K562 (cell line): ENCODE data around the gene IGSF23. TPM values are rescaled to one million over a fixed set of nuclear protein-coding genes. Genes with fewer than 3 reads are reported as not detected.
A peak's percentile ranks its signal among the peaks of the same experiment; 100 is the strongest.

ENCODE experiments used
- ATAC-seq: fragments of 200-7000 bp; cut with Tn5 transposase; 3 replicates; pipeline ENCODE4 v1.9.1; 2020; ENCODE audit warnings: moderate library complexity
- BruUV-seq: library from RNA; stranded (reverse); fragments of 400-500 nt; replicated peaks from 2 replicates; lab custom pipeline; 2021; lab: Mats Ljungman, UMichigan
- CTCF ChIA-PET: fragments of 300-600 bp; formaldehyde crosslinking; extraction: SDS; loops from one replicate; lab custom pipeline; 2021; ENCODE audit warnings: low intra/inter-chr PET ratio; lab: Yijun Ruan, JAX
- POLR2A ChIA-PET: fragments of 300-600, 350-650 bp; sonication (Branson Sonifier 250); formaldehyde crosslinking; extraction: SDS; loops from one replicate; lab custom pipeline; 2021; ENCODE audit warnings: antibody characterized with exemption, inconsistent platforms; lab: Yijun Ruan, JAX
- DNase-seq, 4 experiments: peaks; one replicate each; pipeline versions ENCODE4 v3.0.0 to v3.0.0-alpha.2; 2011 to 2018; ENCODE audit warnings: low spot score in 3 of 4, mixed read lengths in 3 of 4; ENCODE audit errors: extremely low read depth in 1 of 4
- FAIRE-seq: peaks from 2 replicates; lab custom pipeline; 2011; peaks lifted over from hg19 to GRCh38; lab: Jason Lieb, UNC
- H2AFZ ChIP-seq: 2 replicates; pipeline ENCODE4 v1.6.0; 2011; ENCODE audit warnings: low read depth, low read length, control low read depth, inconsistent platforms
- H3K27ac ChIP-seq: fragments of 200-600 bp; 3 replicates; pipeline ENCODE4 v1.8.0; 2011; ENCODE audit warnings: low read depth, mild to moderate bottlenecking, control low read depth, inconsistent platforms, low read length, moderate library complexity, mixed read lengths; ENCODE audit errors: extremely low read depth
- H3K27me3 ChIP-seq, 2 experiments: fragments of 300-600 bp in 1 of 2; 2 replicates in 1 of 2; 3 replicates in 1 of 2; pipeline versions ENCODE4 v1.6.0 to v1.8.0; 2011; ENCODE audit warnings: inconsistent platforms in 2 of 2, low read length in 2 of 2, mild to moderate bottlenecking in 1 of 2, mixed read lengths in 1 of 2, moderate library complexity in 1 of 2; ENCODE audit not compliant: control insufficient read depth in 2 of 2, insufficient read depth in 2 of 2
- H3K36me3 ChIP-seq: fragments of 300-600 bp; 3 replicates; pipeline ENCODE4 v1.8.0; 2011; ENCODE audit warnings: mild to moderate bottlenecking, low read length, inconsistent platforms; ENCODE audit not compliant: control insufficient read depth, insufficient read depth
- H3K4me1 ChIP-seq, 2 experiments: fragments of 200-600 bp in 1 of 2; replicated peaks in 1 of 2; 2 replicates in 1 of 2; 3 replicates in 1 of 2; pipeline versions ENCODE4 v1.5.1 to v1.8.0; 2011; ENCODE audit warnings: inconsistent platforms in 2 of 2, low read length in 2 of 2, mild to moderate bottlenecking in 1 of 2, mixed read lengths in 1 of 2, moderate library complexity in 1 of 2; ENCODE audit not compliant: control insufficient read depth in 2 of 2, insufficient read depth in 2 of 2
- H3K4me2 ChIP-seq: 2 replicates; pipeline ENCODE4 v1.6.1; 2011; ENCODE audit warnings: low read length, control low read depth, inconsistent platforms, mixed read lengths; ENCODE audit not compliant: insufficient read depth
- H3K4me3 ChIP-seq: fragments of 200-600 bp; sonication (generic), shearing (Covaris generic); 2 replicates; pipeline ENCODE4 v1.5.1; 2016; ENCODE audit warnings: control low read depth, inconsistent platforms
- H3K79me2 ChIP-seq: fragments of 200-600 bp; 3 replicates; pipeline ENCODE4 v1.8.0; 2011; ENCODE audit warnings: low read length, inconsistent platforms; ENCODE audit not compliant: control insufficient read depth, insufficient read depth
- H3K9ac ChIP-seq, 2 experiments: 2 replicates each; pipeline versions ENCODE4 v1.6.0 to v1.6.1; 2011; ENCODE audit warnings: low read depth in 2 of 2, low read length in 2 of 2, control low read depth in 1 of 2, inconsistent platforms in 1 of 2, mild to moderate bottlenecking in 1 of 2, mixed read lengths in 1 of 2; ENCODE audit not compliant: insufficient read depth in 1 of 2
- H3K9me1 ChIP-seq: one replicate; pipeline ENCODE4 v1.6.0; 2011; ENCODE audit warnings: inconsistent platforms, mild to moderate bottlenecking, low read length, moderate library complexity; ENCODE audit not compliant: control insufficient read depth, insufficient read depth
- H3K9me3 ChIP-seq: replicated peaks from 2 replicates; pipeline ENCODE4 v1.5.1; 2011; ENCODE audit warnings: low read depth, low read length, inconsistent platforms; ENCODE audit not compliant: control insufficient read depth, insufficient read depth
- H4K20me1 ChIP-seq: replicated peaks from 2 replicates; pipeline ENCODE4 v1.6.1; 2011; ENCODE audit warnings: low read length, inconsistent platforms, mixed read lengths; ENCODE audit not compliant: control insufficient read depth, insufficient read depth
- BCL6 ChIP-seq: fragments of 250-450 bp; sonication (Bioruptor Pico); IDR thresholded peaks from 2 replicates; pipeline ENCODE4 v1.4.0; 2020
- BMI1 ChIP-seq: fragments of 150-350 bp; IDR thresholded peaks from 2 replicates; pipeline ENCODE4 v1.6.1; 2014; ENCODE audit warnings: low read length
- C11orf30 ChIP-seq: fragments of 450-650 bp; IDR thresholded peaks from 2 replicates; pipeline ENCODE4 v1.6.1; 2016; ENCODE audit warnings: low read depth, mild to moderate bottlenecking
- CAMTA2 ChIP-seq: fragments of 250-450 bp; sonication (Bioruptor Pico); conservative IDR thresholded peaks from 2 replicates; pipeline ENCODE4 v1.5.1; 2022
- CBX1 ChIP-seq: sonication (generic); IDR thresholded peaks from 2 replicates; pipeline ENCODE4 v1.6.1; 2016; ENCODE audit warnings: antibody characterized with exemption, low read depth, mild to moderate bottlenecking
- CHD1 ChIP-seq: fragments of 200-600 bp; sonication (generic); IDR thresholded peaks from one replicate; pipeline ENCODE4 v1.6.1; 2012; ENCODE audit warnings: mild to moderate bottlenecking, moderate library complexity, low read length, inconsistent platforms
- CREB1 ChIP-seq, 2 experiments: sonication (generic) in 1 of 2; formaldehyde crosslinking in 1 of 2; IDR thresholded peaks; 2 replicates each; pipeline versions ENCODE4 v1.6.1 to v1.8.0; 2012 to 2022; ENCODE audit warnings: inconsistent platforms in 1 of 2, mild to moderate bottlenecking in 1 of 2, missing genetic modification reagents in 1 of 2, moderate library complexity in 1 of 2
- ETV6 ChIP-seq, 3 experiments: fragments of 150-350 bp in 1 of 3; sonication (generic) in 1 of 3; formaldehyde crosslinking in 1 of 3; IDR thresholded peaks; 2 replicates each; pipeline versions ENCODE4 v1.6.1 to v1.8.0; 2014 to 2022; ENCODE audit warnings: borderline replicate concordance in 2 of 3, low read depth in 2 of 3, antibody characterized with exemption in 1 of 3, low read length in 1 of 3, mild to moderate bottlenecking in 1 of 3, missing genetic modification reagents in 1 of 3
- FOXA3 ChIP-seq, 2 experiments: fragments of 450-650 bp in 1 of 2; sonication (generic) in 1 of 2; formaldehyde crosslinking; IDR thresholded peaks in 1 of 2; conservative IDR thresholded peaks in 1 of 2; 2 replicates each; pipeline versions ENCODE4 v1.4.0 to v1.8.0; 2020 to 2022; ENCODE audit warnings: mild to moderate bottlenecking in 2 of 2, missing genetic modification reagents in 1 of 2
- GTF2E2 ChIP-seq: fragments of 200-800 bp; sonication (Bioruptor generic); IDR thresholded peaks from 2 replicates; pipeline ENCODE4 v1.6.1; 2016; ENCODE audit warnings: missing genetic modification characterization, missing compliant biosample characterization
- KAT2B ChIP-seq: IDR thresholded peaks from one replicate; pipeline ENCODE4 v1.6.1; 2012; ENCODE audit warnings: low read depth, mild to moderate bottlenecking, control low read depth, inconsistent platforms, low read length, moderate library complexity
- KDM1A ChIP-seq, 2 experiments: fragments of 450-650 bp; IDR thresholded peaks; 2 replicates each; pipeline ENCODE4 v1.6.1; 2016; ENCODE audit warnings: mild to moderate bottlenecking in 2 of 2
- MEIS2 ChIP-seq: fragments of 450-650 bp; IDR thresholded peaks from 2 replicates; pipeline ENCODE4 v1.6.1; 2014; ENCODE audit warnings: mild to moderate bottlenecking; ENCODE audit not compliant: partially characterized antibody
- NCOA6 ChIP-seq: fragments of 450-650 bp; IDR thresholded peaks from 2 replicates; pipeline ENCODE4 v1.6.1; 2017; ENCODE audit warnings: mild to moderate bottlenecking
- NR4A1 ChIP-seq, 2 experiments: fragments of 250-450 bp in 1 of 2; fragments of 450-650 bp in 1 of 2; sonication (Bioruptor Pico) in 1 of 2; IDR thresholded peaks; 2 replicates each; pipeline versions ENCODE4 v1.4.0 to v1.6.1; 2016 to 2020; ENCODE audit warnings: mild to moderate bottlenecking in 2 of 2, missing compliant biosample characterization in 1 of 2, missing genetic modification characterization in 1 of 2, moderate library complexity in 1 of 2
- RAD21 ChIP-seq, 2 experiments: fragments of 250-450 bp in 1 of 2; fragments of 450-650 bp in 1 of 2; sonication (Bioruptor Pico) in 1 of 2; formaldehyde crosslinking in 1 of 2; IDR thresholded peaks in 1 of 2; conservative IDR thresholded peaks in 1 of 2; 2 replicates each; pipeline versions ENCODE4 v1.4.0 to v1.8.0; 2020 to 2022; ENCODE audit warnings: mild to moderate bottlenecking in 2 of 2, moderate library complexity in 1 of 2
- RBM34 ChIP-seq: fragments of 200-400 bp; formaldehyde crosslinking; IDR thresholded peaks from 2 replicates; pipeline ENCODE4 v1.6.1; 2018; ENCODE audit warnings: low read length, borderline replicate concordance; ENCODE audit not compliant: insufficient read depth
- RFX5 ChIP-seq: IDR thresholded peaks from 2 replicates; pipeline ENCODE4 v1.6.1; 2011; ENCODE audit warnings: low read depth, mild to moderate bottlenecking, improper control_type of control experiment, low read length
- WHSC1 ChIP-seq: IDR thresholded peaks from one replicate; pipeline ENCODE4 v1.6.1; 2012; ENCODE audit warnings: low read length, control low read depth, inconsistent platforms
- ZBTB2 ChIP-seq: fragments of 450-650 bp; IDR thresholded peaks from 2 replicates; pipeline ENCODE4 v1.6.1; 2016; ENCODE audit warnings: antibody characterized with exemption
- ZNF197 ChIP-seq: fragments of 200-800 bp; sonication (Bioruptor generic); IDR thresholded peaks from 2 replicates; pipeline ENCODE4 v1.6.1; 2016; ENCODE audit warnings: low read depth, missing genetic modification characterization, missing compliant biosample characterization
- ZNF217 ChIP-seq: sonication (generic); formaldehyde crosslinking; IDR thresholded peaks from 2 replicates; pipeline ENCODE4 v1.8.0; 2022; ENCODE audit warnings: mild to moderate bottlenecking, missing genetic modification reagents
- ZNF785 ChIP-seq: fragments of 250-450 bp; sonication (Bioruptor Pico); IDR thresholded peaks from 2 replicates; pipeline ENCODE4 v1.4.0; 2020; ENCODE audit warnings: mild to moderate bottlenecking
- WGBS: fragments of 100-300 bp; shearing (Covaris generic); methylation state at CpG from one replicate; pipeline ENCODE4 v1.1.6; 2016; ENCODE audit warnings: low coverage, mixed read lengths; ENCODE audit not compliant: insufficient coverage; ENCODE audit errors: missing lambda C conversion rate; 5-methylcytosine and 5-hydroxymethylcytosine counted together
- in situ Hi-C: fragments of 300-500 bp; cut with MboI; formaldehyde crosslinking; loops from 4 replicates; pipeline ENCODE4 v1.15.0; 2018; ENCODE audit warnings: inconsistent platforms, mixed read lengths
- intact Hi-C: fragments of 100-400 bp; cut with micrococcal nuclease; formaldehyde crosslinking; loops from 2 replicates; pipeline ENCODE4 v1.14.2; 2022
- polyA plus RNA-seq, 8 experiments: library from polyadenylated mRNA; depleted of rRNA in 4 of 8; stranded (reverse) in 5 of 8; unstranded in 3 of 8; fragments of >200 nt; fragmentation: Nextera tagmentation in 2 of 8; fragmentation: Illumina TruSeq in 1 of 8; extraction: Ambion mirVana in 2 of 8; extraction: Trizol in 1 of 8; gene quantifications; 2 replicates each; pipeline versions ENCODE4 v1.2.1 to v1.2.3, GENCODE V29; 2011 to 2014; ENCODE audit warnings: inconsistent platforms in 1 of 8, missing spikeins in 1 of 8
- total RNA-seq, 7 experiments: library from RNA; depleted of rRNA in 6 of 7; stranded (reverse); fragments of >200 nt in 6 of 7; fragmentation: Illumina TruSeq in 2 of 7; extraction: Trizol in 2 of 7; gene quantifications; 2 replicates each; pipeline versions ENCODE4 v1.2.1 to v1.2.3, GENCODE V29; 2011 to 2021; ENCODE audit warnings: low replicate concordance in 1 of 7
- TF ChIP-seq, protein P1 (sequence below): fragments of 250-450 bp; sonication (Bioruptor Pico); IDR thresholded peaks from 2 replicates; pipeline ENCODE4 v1.8.0; 2022; ENCODE audit warnings: moderate library complexity, mild to moderate bottlenecking, inconsistent platforms

Gene IGSF23
- total and polyA plus RNA-seq, 9 of the 15 experiments (the other 6 are each of a cell fraction or from before 2014, with no cell fraction given): not detected

DNA sequence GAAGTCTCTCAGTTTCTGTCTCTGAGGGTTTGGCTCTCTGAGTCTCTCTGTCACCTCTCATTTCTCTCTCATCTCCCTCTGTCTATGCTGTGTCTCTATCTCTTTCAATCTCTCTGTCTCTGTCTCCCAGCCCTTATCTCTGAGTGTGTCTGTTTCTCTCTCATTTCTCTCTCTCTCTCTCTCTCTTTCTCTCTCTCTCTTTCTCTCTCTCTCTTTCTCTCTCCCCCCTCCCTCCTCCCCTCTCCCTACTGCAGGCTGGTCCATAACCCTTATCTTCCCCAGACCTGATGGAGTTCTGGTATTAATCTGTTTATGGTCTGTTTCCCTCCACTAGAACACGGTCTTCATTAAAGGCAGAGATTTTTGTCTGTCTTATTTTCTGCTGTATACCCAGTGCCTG is 29.0 kb downstream of the IGSF23 start:
- Histone ChIP-seq H4K20me1 (no peaks in the 10 kb centered on the region), H3K79me2 (peaks cover 7% of the 10 kb centered on the region; the same call in 2 of the 3 replicates), H3K4me1 (peaks cover 5 to 21% of the 10 kb centered on the region in 2 experiments; a peak in 3 of 5 replicates), H3K9me1 (no peaks in the 10 kb centered on the region), H3K9ac (no peak overlapping the region), H3K36me3 (no peaks in the 10 kb centered on the region), H3K4me2 (no peak overlapping the region), H3K27me3 (no peaks in the 10 kb centered on the region), H3K9me3 (no peaks in the 10 kb centered on the region), H2AFZ (no peak overlapping the region), H3K27ac (no peak overlapping the region), H3K4me3 (no peak overlapping the region)
- no TSS peak for BruUV-seq
- FAIRE-seq (no peak), DNase-seq (no peak), ATAC-seq (no peak)
- WGBS: 0% methylated on average over 1 of the region's 1 CpG
- in situ Hi-C loops (no loop called here), intact Hi-C loops (no loop called here)
- ChIA-PET POLR2A (no interaction called here), CTCF (no interaction called here)
- TF ChIP-seq CHD1: no peak
- TF ChIP-seq, protein P1, sequence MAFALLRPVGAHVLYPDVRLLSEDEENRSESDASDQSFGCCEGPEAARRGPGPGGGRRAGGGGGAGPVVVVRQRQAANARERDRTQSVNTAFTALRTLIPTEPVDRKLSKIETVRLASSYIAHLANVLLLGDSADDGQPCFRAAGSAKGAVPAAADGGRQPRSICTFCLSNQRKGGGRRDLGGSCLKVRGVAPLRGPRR (CRISPR knock-in tag): no peak
- no peak for TF ChIP-seq NCOA6
- TF ChIP-seq NR4A1 (CRISPR knock-in tag; IDR thresholded peaks at IDR 0.05): no peak
- no peak for TF ChIP-seq NR4A1 (tag; IDR thresholded peaks at IDR 0.05)
- TF ChIP-seq ZNF197 (CRISPR knock-in tag): no peak
- TF ChIP-seq WHSC1: no peak
- no peak for TF ChIP-seq MEIS2
- peak; percentile 57 to 63 for TF ChIP-seq KDM1A (IDR thresholded peaks at IDR 0.05)
- no peak for TF ChIP-seq CAMTA2 (CRISPR knock-in tag)
- no peak for TF ChIP-seq CBX1
- TF ChIP-seq GTF2E2 (tag): no peak
- no peak for TF ChIP-seq ZNF217
- TF ChIP-seq ZBTB2: 0 out of 2 replicates have a peak, but pooled peaks have one; percentile 34
- no peak for TF ChIP-seq RFX5
- no peak for TF ChIP-seq C11orf30
- no peak for TF ChIP-seq ZNF785 (CRISPR knock-in tag)
- TF ChIP-seq RAD21 (CRISPR knock-in tag; conservative IDR thresholded peaks at IDR 0.05 in 1 of 2, IDR thresholded peaks at IDR 0.05 in 1 of 2): no peak
- no peak for TF ChIP-seq CREB1 (IDR thresholded peaks at IDR 0.05)
- no peak for TF ChIP-seq CREB1 (CRISPR knock-in tag; IDR thresholded peaks at IDR 0.05)
- no peak for TF ChIP-seq ETV6 (IDR thresholded peaks at IDR 0.05; ENCODE audit: borderline replicate concordance in 1 of 2, low read depth in 2 of 2, low read length in 1 of 2)
- TF ChIP-seq ETV6 (CRISPR knock-in tag; IDR thresholded peaks at IDR 0.05; ENCODE audit: borderline replicate concordance): no peak
- TF ChIP-seq BMI1: no peak
- TF ChIP-seq KAT2B: no peak
- no peak for TF ChIP-seq RBM34
- no peak for TF ChIP-seq BCL6 (CRISPR knock-in tag)
- no peak for TF ChIP-seq FOXA3 (CRISPR knock-in tag; conservative IDR thresholded peaks at IDR 0.05 in 1 of 2, IDR thresholded peaks at IDR 0.05 in 1 of 2)
